Lower leg skin (tissue), 3 donors: ENCODE measurements around the gene LMNB1.

Source experiments
- POLR2A ChIP-seq, 2 donors: fragments of 450-650 bp; IDR thresholded peaks; one replicate each; pipeline ENCODE4 v1.6.1; 2016 to 2017; ENCODE audit warnings: antibody characterized with exemption in 2 of 2, mild to moderate bottlenecking in 1 of 2, moderate library complexity in 1 of 2
- TF ChIP-seq, protein P1 (sequence below), 3 donors: fragments of 450-650 bp; IDR thresholded peaks; one replicate each; pipeline ENCODE4 v1.5.1; 2016; ENCODE audit warnings: antibody characterized with exemption in 3 of 3, mild to moderate bottlenecking in 3 of 3, moderate library complexity in 2 of 3

DNA sequence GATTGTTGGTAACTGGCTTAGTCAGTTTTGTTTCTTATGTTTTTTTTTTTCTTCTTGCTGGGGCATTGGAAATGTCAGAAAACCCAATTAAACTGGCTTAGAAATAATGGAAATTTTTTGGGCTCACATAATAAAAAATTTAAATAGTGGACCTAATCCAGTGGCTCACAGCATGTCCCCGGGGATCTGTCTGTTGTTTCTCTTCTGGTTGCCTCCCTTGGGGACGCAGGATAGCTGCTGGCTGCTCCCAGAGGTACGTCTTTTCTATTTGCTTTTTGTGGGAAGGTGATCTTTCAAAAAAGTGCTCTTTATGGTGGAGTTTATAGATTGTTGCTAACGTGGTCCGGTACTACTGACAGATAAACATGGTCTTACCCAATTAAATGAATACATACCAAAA is 52.2 kb downstream of the LMNB1 start:
- TF ChIP-seq, protein P1, sequence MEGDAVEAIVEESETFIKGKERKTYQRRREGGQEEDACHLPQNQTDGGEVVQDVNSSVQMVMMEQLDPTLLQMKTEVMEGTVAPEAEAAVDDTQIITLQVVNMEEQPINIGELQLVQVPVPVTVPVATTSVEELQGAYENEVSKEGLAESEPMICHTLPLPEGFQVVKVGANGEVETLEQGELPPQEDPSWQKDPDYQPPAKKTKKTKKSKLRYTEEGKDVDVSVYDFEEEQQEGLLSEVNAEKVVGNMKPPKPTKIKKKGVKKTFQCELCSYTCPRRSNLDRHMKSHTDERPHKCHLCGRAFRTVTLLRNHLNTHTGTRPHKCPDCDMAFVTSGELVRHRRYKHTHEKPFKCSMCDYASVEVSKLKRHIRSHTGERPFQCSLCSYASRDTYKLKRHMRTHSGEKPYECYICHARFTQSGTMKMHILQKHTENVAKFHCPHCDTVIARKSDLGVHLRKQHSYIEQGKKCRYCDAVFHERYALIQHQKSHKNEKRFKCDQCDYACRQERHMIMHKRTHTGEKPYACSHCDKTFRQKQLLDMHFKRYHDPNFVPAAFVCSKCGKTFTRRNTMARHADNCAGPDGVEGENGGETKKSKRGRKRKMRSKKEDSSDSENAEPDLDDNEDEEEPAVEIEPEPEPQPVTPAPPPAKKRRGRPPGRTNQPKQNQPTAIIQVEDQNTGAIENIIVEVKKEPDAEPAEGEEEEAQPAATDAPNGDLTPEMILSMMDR (IDR thresholded peaks at IDR 0.05): no peak
- TF ChIP-seq POLR2A (IDR thresholded peaks at IDR 0.05): no peak
